HG03378 (cell line): ENCODE data around the gene KRTAP5-5.
"Not testable (repeated sequence)": the region's sequence is repeated elsewhere in the genome, so short reads cannot be mapped to it uniquely, and the experiment has no call there.

ENCODE experiments used
- ATAC-seq: cut with Tn5 transposase; IDR thresholded peaks from one replicate; pipeline ENCODE4 v1.9.1; 2021; ENCODE audit warnings: mild to moderate bottlenecking, moderate library complexity; ENCODE audit not compliant: unreplicated experiment

KRTAP5-5 gene

DNA sequence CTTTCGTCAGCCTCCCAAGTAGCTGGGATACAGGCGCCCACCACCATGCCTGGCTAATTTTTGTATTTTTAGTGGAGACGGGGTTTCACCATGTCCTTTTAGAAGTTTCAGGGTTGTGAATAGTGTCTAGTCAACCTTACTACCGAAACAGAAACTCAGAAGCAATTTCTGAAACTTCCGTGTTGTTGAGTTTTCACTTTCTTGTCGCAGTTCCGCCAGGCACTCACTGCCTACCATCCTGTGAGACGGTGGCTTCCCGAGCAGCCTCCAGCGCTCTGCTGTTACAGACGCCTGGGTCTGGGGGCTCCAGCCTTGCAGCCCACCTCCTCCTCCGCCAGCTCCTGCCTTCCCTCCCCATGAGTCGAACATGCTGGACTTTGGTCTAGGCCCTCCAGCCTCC lies 23.7 kb upstream of the KRTAP5-5 start:
- ATAC-seq = peak; percentile 75

DNA sequence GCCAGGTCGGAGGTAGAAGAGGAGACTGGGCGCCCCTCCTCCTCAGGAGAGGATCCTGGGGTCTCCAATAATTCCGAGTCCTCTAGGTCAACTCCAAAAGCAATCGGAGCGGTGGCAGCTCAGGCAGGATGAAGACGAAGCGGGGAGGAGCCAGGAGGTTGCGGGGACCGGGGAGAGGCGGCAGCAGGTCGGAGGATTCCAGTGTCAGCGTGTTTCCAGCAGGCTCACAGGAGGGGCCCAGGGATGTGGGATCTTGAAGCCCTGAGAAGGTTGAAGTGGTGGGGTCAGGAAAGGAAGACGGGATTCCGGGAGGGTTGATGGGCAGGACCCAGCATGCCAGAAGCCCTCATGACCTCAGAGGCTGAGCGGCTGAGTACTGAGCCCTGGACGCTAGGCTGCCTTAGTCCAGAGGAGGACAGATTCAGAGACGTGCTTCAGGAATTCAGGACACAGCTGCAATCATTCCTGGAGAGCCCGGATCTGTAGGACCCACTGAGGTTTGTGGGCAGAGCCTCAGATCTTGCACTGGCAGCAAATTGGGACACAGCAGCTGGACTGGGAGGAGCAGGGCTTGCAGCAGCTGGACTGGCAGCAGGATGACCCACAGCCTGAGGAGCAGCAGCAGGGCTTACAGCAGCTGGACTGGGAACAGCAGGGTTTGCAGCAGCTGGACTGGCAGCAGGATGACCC lies 22.3 kb upstream of the KRTAP5-5 start:
- not testable (repeated sequence) for ATAC-seq

DNA sequence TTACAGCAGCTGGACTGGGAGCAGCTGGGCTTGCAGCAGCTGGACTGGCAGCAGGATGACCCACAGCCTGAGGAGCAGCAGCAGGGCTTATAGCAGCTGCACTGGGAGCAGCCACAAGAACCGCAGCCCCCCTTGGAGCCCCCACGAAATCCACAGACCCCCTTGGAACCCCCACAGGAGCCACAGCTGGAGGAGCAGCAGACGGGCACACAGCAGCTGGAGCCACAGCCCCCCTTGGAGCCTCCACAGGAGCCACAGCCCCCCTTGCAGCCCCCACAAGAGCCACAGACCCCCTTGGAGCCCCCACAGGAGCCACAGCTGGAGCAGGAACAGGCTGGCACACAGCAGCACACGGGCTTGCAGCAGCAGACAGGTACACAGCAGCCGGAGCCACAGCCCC lies 21.7 kb upstream of the KRTAP5-5 start:
- ATAC-seq = not testable (repeated sequence)

DNA sequence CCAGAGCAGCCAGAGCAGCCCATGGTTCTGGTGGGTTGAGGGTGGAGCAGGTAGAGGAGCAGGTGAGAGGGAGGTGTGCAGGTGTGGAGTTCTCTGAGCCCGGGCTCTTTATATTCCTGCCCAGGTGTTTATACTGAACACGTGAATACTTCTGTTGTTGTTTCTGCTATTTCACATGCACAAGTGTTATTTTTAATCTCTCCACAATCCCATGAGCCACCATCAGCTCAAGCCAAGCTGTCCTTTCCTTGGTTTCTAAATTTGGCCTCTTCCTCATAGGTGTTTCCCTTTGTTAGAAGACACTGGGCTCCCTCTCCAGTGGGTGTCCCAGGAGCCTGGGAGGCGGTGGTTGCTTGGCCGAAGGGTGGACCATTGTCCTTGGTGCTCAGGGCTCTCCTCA lies 21.2 kb upstream of the KRTAP5-5 start, which contains the start of gene KRTAP5-3:
Gene KRTAP5-3 (minus strand): TSS at position 101 of the 400 bp plus-strand sequence. CDS start 78 bp downstream, at position 23.
- ATAC-seq = no peak

GRCh38 chr11:1618231-1618630 lies 11.3 kb upstream of the KRTAP5-5 start:
- no peak for ATAC-seq

DNA sequence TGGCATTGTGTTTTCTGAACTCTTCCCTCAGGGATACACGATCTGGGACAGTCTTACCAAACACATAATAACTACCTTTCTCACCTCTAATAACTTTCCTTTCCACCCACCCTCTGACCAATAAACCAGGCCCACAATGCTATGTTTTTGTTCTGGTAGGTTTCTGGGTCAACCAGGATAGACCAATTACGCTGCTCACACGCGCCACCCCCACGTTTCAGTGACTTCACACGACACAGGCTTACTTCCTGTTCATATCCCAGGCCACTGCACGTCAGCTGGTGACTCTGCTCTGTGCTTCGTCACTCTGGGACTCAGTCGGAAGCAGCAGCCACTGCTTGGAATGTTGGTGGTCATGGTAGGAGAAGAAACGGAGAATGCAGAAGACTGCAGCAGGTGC lies 10.1 kb upstream of the KRTAP5-5 start:
- no peak for ATAC-seq

DNA sequence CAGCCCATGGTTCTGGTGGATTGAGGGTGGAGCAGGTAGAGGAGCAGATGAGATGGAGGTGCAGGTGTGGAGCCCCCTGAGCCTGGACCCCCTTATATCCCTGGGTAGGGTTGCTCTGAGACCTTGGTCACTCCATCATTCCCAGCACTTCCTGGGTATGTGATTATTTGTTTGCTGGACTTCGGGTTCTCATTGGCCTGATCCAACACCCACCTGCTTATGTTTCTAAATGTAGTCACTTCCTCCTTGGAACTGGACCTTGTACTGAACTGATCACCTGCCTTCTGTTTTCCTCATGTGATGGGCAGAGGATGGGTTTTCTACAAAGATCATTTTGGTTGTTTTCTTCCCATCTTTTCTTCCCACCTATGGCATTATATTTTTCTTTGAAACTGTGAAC lies 7.5 kb upstream of the KRTAP5-5 start, which contains the start of gene KRTAP5-4:
Gene KRTAP5-4 (minus strand): TSS at position 53 of the 400 bp plus-strand sequence. CDS start 45 bp downstream, at position 8.
- ATAC-seq = no peak

GRCh38 chr11:1623716-1624115 lies 5.9 kb upstream of the KRTAP5-5 start:
- ATAC-seq = no peak

DNA sequence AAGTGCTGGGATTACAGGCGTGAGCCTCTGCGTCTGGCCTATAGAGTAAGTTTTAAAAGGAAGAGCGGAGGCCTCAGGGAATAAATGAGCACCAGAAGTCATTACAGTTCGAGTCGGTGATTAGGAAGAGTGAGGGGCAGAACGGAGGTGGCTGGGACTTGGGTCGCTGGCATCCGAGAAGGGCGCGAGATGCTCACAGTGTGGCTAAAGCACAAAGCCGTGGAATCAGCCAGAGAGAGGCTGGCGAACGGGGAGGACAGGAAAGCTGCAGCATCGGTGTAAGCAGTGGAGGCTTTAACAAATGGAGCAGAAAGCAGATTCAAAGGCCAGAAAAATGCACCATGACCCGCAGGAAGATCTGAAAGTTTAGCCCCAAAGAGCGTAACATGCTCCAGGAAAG lies 5.0 kb upstream of the KRTAP5-5 start:
- ATAC-seq = no peak

- no peak for ATAC-seq
These were observed 4.0 kb upstream of the KRTAP5-5 start for GRCh38 chr11:1625541-1625940.

DNA sequence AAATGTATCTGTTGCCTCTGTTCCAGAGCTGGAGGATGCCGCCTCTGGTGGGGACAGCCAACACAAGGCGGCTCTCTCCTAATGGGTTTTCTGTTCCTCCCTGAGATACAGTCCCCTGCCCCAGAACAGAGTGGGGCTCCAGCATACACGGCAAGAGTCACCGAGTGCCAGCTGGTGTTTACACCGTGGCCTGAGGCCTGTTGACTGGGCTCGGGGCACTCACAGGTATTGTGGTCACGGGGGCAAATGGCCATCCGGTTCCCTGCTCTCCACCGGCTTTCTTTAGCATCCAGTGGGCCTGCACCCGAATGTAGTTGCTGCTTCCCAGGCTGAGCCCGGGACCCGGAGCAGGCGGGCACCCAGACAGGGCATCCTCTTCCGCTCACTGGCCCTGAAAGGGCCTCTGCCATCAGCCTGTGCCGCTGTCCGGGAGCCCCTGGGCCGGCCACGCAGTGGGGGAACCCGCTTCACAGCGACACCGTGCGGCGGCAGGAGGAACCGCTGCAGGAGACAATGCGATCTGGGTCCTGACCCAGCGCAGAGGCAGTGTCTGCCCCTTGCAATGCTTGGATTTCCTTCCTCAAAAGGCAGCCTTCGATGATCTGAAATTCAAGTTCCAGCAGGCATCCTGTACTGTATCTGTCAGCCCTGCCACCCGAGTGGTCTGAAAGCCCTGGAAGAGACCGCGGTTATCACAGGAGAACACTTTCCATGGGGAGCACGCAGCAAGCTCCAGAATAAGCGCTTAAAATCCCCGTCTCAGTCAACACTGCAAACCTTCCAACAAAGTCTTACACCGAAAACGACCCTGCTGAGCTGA lies 859 bp upstream of the KRTAP5-5 start:
- ATAC-seq = no peak

GRCh38 chr11:1630271-1630670 lies 696 bp downstream of the KRTAP5-5 start:
- no peak for ATAC-seq

GRCh38 chr11:1631066-1631568 lies 1.5 kb downstream of the KRTAP5-5 start:
- ATAC-seq = no peak

DNA sequence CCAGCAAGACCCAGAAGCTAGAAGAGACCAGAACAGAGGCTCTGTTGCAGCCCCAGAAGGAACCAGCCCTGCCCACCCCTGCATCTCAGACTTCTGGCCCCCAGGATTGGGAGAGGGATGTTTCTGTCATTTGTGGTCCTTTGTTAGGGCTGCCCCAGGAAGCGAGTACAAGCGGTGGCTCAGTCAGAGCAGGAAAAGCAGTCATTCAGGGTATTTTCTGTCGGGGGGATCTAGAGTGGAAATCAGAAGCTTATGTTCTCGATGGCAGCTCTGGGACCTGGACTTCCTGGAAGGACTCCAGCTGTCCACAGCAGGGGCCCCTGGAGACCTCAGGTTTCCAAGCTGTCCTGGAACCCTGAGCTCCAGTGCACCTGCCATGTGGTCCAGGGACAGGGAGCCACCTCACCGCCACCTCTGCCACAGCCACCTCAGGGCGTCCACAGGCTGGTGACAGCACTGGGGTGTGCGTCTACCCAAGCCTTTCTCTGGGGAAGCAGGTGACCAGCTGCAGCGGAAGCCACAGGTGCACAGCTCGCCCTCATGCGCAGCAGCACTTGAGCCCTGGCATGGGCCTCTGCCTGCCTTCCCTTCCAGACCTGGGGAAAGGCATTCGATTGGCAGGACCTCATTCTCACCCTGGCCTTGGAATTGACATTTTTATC lies 2.6 kb downstream of the KRTAP5-5 start:
- no peak for ATAC-seq

DNA sequence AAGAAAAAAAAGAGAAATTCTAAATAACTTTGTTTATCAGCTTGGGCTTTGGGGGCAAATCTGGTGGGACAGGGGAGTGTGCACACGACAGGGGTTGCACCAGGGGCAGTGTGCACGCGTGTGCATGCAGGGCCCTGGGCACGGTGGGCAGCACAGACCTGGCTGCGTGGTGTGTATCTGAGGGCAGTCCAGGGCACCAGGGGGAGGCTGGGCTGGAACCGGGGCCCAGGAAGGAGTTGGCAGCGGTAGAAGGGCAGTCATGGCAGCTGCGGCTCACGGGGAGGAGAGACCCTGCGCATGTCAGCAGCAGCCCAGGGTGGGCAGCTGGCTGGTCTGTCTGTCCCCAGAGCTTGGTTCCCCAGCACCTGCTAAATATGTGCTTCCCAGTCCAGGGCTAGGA lies 4.3 kb downstream of the KRTAP5-5 start:
- ATAC-seq = no peak

- no peak for ATAC-seq
These were observed 6.8 kb downstream of the KRTAP5-5 start for GRCh38 chr11:1636291-1636950.

GRCh38 chr11:1637628-1638027 lies 8.1 kb downstream of the KRTAP5-5 start:
- no peak for ATAC-seq

- ATAC-seq = no peak
These were observed 8.8 kb downstream of the KRTAP5-5 start for GRCh38 chr11:1638344-1638743.

- no peak for ATAC-seq
These were observed 9.6 kb downstream of the KRTAP5-5 start for GRCh38 chr11:1639102-1639620.

DNA sequence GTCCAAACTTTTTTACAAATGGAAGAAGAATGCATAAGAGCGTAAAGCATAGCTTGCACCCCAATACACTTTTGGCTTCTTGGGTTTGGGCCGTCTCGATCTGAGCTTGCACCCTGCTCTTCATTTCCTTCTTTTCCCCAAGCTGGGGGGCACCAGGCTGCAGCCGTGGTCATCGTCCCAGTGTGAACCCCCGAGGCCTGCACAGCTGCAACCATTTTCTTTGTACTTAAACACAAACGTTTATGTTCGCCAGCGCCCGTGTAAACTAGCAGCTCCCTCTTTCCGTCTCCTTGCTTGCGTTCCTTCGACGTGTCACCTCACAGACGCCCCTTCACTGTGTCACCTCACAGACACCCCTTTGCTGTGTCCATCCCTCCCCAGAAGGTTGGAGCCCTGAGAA lies 10.1 kb downstream of the KRTAP5-5 start:
- ATAC-seq = no peak
